HL-60 (cell line): ENCODE data around the gene SYK.

ENCODE experiments used
- DNase-seq, 2 experiments: peaks; one replicate each; pipeline ENCODE4 v3.0.0-alpha.2; 2010 to 2020; ENCODE audit warnings: low read depth in 1 of 2, low spot score in 1 of 2
- H3K27ac ChIP-seq: fragments of 250-450 bp; sonication (Bioruptor Pico); replicated peaks from 2 replicates; pipeline ENCODE4 v1.5.1; 2020; ENCODE audit warnings: mild to moderate bottlenecking, moderate library complexity
- H3K27me3 ChIP-seq: fragments of 250-450 bp; sonication (Bioruptor Pico); 2 replicates; pipeline ENCODE4 v1.5.1; 2021; ENCODE audit warnings: mild to moderate bottlenecking, moderate library complexity; ENCODE audit not compliant: insufficient read depth, poor library complexity, severe bottlenecking
- H3K4me3 ChIP-seq: replicated peaks from 2 replicates; pipeline ENCODE4 v1.5.1; 2011; ENCODE audit warnings: mild to moderate bottlenecking, control low read depth, low read length; ENCODE audit not compliant: insufficient read depth
- CTCF ChIP-seq: IDR thresholded peaks from one replicate; pipeline ENCODE4 v1.5.1; 2011; ENCODE audit warnings: low read length, control low read depth, inconsistent platforms; ENCODE audit not compliant: insufficient read depth
- GABPA ChIP-seq: IDR thresholded peaks from 2 replicates; pipeline ENCODE4 v1.6.1; 2012; ENCODE audit warnings: low read depth
- POLR2AphosphoS5 ChIP-seq: IDR thresholded peaks from 2 replicates; pipeline ENCODE4 v1.6.1; 2012; ENCODE audit warnings: low read depth
- REST ChIP-seq: IDR thresholded peaks from 2 replicates; pipeline ENCODE4 v1.6.1; 2012; ENCODE audit warnings: low read depth; ENCODE audit not compliant: insufficient replicate concordance
- SPI1 ChIP-seq: IDR thresholded peaks from 2 replicates; pipeline ENCODE4 v1.6.1; 2012; ENCODE audit warnings: low read depth, mild to moderate bottlenecking, borderline replicate concordance

The SYK gene

GRCh38 chr9:90861826-90862740 is 60.5 kb downstream of the SYK start:
- no peak for TF ChIP-seq GABPA
- no peak for TF ChIP-seq POLR2AphosphoS5
- TF ChIP-seq REST: no peak
- TF ChIP-seq CTCF: no peak
- no peak overlapping the region for H3K4me3 ChIP-seq
- no peaks in the 10 kb centered on the region for H3K27me3 ChIP-seq
- H3K27ac ChIP-seq: 0 out of 2 replicates have a peak overlapping the region, but pooled peaks have one; percentile 59
- no peak for DNase-seq

GRCh38 chr9:90864779-90865178 is 63.2 kb downstream of the SYK start:
- no peak for TF ChIP-seq SPI1
- TF ChIP-seq POLR2AphosphoS5: no peak
- no peak for TF ChIP-seq CTCF
- no peak for TF ChIP-seq GABPA
- no peak for TF ChIP-seq REST
- Histone ChIP-seq H3K27ac (no peak overlapping the region), H3K4me3 (no peak overlapping the region), H3K27me3 (no peaks in the 10 kb centered on the region)
- no peak for DNase-seq

- no peak overlapping the region for H3K4me3 ChIP-seq
- H3K27ac ChIP-seq: no peak overlapping the region
- DNase-seq: no peak
- H3K27me3 ChIP-seq: no peaks in the 10 kb centered on the region
- TF ChIP-seq SPI1: no peak
- no peak for TF ChIP-seq REST
- no peak for TF ChIP-seq GABPA
- TF ChIP-seq CTCF: no peak
- no peak for TF ChIP-seq POLR2AphosphoS5
Measured at GRCh38 chr9:90867101-90867500, 65.5 kb downstream of the SYK start.
